ENCODE results near the gene STRADB.

GRCh38 chr2:201471732-201472393, 20.3 kb downstream of the STRADB start:
- TF ChIP-seq CTCF (IDR thresholded peaks at IDR 0.05; ENCODE audit: low read depth, low read length, poor library complexity, severe bottlenecking): no peak
- no peak for TF ChIP-seq EZH2phosphoT487 (IDR thresholded peaks at IDR 0.05; ENCODE audit: borderline replicate concordance, low read length)
